Measurements from ENCODE around the gene MYH7.

GRCh38 chr14:23402296-23403138, 32.9 kb downstream of the MYH7 start:
- TF ChIP-seq JUND (IDR thresholded peaks at IDR 0.05) (no peak), CTCF (IDR thresholded peaks at IDR 0.05; ENCODE audit: low read depth, low read length, missing input control) (no peak), RXRA (IDR thresholded peaks at IDR 0.05) (no peak), MAX (IDR thresholded peaks at IDR 0.05) (no peak), RAD21 (IDR thresholded peaks at IDR 0.05) (no peak), GABPA (IDR thresholded peaks at IDR 0.05 in 1 of 2, conservative IDR thresholded peaks at IDR 0.05 in 1 of 2) (no peak)
